PFSK-1 (cell line): ENCODE results near the gene RPLP2.

Source experiments
- FOXP2 ChIP-seq: optimal IDR thresholded peaks from 2 replicates; pipeline ENCODE3; 2011; ENCODE audit warnings: borderline replicate concordance, control low read depth, inconsistent platforms; ENCODE audit not compliant: insufficient read depth; ENCODE audit errors: extremely low read length, extremely low read depth
- POLR2AphosphoS5 ChIP-seq: IDR thresholded peaks from 2 replicates; pipeline ENCODE4 v1.6.1; 2012; ENCODE audit warnings: low read depth, mild to moderate bottlenecking, control low read depth, low read length, moderate library complexity
- SIN3A ChIP-seq: IDR thresholded peaks from 2 replicates; pipeline ENCODE4 v1.6.1; 2012; ENCODE audit warnings: mild to moderate bottlenecking, low read length, moderate library complexity, borderline replicate concordance; ENCODE audit not compliant: insufficient read depth
- TAF1 ChIP-seq: IDR thresholded peaks from 2 replicates; pipeline ENCODE4 v1.6.1; 2012; ENCODE audit warnings: low read length, control low read depth, borderline replicate concordance; ENCODE audit not compliant: insufficient read depth
- TF ChIP-seq, protein P1 (sequence below), 2 experiments: IDR thresholded peaks; 2 replicates each; pipeline versions ENCODE4 v1.6.1 to v1.8.0; 2011 to 2012; ENCODE audit warnings: low read depth in 2 of 2, low read length in 2 of 2, control low read depth in 1 of 2, inconsistent platforms in 1 of 2, mild to moderate bottlenecking in 1 of 2, moderate library complexity in 1 of 2; ENCODE audit not compliant: insufficient read depth in 1 of 2

The RPLP2 gene

DNA sequence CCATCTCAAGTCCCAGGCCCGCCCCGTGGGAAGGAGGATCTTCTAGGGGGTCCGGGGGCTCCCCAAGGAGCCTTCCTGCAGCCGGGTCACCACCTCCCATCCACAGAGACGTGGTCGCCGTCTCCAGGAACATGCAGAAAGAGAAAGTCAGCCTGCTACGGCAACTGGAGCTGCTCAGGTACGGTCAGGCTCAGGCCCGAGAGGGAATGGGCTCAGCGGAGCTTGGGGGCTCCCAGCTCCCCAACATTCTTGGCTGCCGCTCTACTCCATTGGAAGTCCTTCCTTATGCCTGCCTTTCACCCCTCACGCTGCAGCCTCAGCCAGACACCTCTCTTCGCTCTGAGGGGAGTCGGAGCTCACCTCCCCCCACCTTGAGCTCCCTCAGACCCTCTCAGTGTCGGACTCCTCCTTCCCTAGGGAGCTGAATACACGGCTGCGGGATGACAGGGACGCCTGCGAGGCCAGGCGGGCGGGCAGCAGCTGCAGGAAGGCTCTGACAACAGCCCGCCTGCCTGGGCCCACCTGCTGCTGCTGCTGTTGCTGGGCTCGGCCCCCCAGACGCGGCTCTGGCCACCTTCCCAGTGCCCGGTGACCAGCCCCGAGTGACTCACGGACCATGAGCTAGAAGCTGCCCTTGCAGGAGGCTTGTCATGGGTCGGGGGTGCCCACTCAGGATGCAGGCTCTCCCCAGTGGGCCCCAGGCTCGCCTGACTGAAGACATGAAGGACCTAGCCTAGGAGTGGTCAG lies 21.5 kb downstream of the RPLP2 start:
- TF ChIP-seq SIN3A (no peak), POLR2AphosphoS5 (no peak), FOXP2 (no peak)
- TF ChIP-seq, protein P1, sequence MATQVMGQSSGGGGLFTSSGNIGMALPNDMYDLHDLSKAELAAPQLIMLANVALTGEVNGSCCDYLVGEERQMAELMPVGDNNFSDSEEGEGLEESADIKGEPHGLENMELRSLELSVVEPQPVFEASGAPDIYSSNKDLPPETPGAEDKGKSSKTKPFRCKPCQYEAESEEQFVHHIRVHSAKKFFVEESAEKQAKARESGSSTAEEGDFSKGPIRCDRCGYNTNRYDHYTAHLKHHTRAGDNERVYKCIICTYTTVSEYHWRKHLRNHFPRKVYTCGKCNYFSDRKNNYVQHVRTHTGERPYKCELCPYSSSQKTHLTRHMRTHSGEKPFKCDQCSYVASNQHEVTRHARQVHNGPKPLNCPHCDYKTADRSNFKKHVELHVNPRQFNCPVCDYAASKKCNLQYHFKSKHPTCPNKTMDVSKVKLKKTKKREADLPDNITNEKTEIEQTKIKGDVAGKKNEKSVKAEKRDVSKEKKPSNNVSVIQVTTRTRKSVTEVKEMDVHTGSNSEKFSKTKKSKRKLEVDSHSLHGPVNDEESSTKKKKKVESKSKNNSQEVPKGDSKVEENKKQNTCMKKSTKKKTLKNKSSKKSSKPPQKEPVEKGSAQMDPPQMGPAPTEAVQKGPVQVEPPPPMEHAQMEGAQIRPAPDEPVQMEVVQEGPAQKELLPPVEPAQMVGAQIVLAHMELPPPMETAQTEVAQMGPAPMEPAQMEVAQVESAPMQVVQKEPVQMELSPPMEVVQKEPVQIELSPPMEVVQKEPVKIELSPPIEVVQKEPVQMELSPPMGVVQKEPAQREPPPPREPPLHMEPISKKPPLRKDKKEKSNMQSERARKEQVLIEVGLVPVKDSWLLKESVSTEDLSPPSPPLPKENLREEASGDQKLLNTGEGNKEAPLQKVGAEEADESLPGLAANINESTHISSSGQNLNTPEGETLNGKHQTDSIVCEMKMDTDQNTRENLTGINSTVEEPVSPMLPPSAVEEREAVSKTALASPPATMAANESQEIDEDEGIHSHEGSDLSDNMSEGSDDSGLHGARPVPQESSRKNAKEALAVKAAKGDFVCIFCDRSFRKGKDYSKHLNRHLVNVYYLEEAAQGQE (IDR thresholded peaks at IDR 0.05; ENCODE audit: insufficient read depth in 1 of 2, low read depth in 2 of 2, low read length in 2 of 2): no peak

DNA sequence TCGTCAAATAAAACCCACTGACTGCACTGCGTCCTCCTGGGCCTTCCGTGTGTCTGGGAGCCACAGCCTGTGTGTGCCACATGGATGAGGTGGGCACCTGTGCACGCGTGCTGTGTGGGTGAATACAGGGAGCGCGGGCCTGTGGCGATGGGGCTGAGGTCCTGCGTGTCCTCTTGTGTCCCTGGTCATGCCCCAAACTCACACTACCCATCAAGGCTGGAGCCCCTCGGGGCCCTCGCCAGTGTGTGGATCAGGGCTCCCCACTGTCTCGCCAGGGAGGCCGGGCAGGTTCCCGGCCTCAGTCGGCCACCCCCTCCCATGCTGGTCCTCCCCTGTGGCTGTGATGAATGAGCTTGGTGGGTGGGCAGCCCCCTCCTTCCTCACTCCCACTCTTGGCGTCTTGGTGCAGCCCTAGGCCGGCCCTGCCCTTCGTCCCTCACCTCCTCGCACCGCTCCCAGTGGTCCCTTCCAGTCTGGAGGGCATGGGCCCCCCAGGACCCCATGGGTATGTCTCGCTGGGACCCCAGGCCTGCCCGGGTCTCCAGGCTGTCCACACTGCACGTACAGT lies 22.3 kb downstream of the RPLP2 start:
- no peak for TF ChIP-seq SIN3A
- no peak for TF ChIP-seq TAF1
- TF ChIP-seq FOXP2: no peak
- TF ChIP-seq POLR2AphosphoS5: no peak

DNA sequence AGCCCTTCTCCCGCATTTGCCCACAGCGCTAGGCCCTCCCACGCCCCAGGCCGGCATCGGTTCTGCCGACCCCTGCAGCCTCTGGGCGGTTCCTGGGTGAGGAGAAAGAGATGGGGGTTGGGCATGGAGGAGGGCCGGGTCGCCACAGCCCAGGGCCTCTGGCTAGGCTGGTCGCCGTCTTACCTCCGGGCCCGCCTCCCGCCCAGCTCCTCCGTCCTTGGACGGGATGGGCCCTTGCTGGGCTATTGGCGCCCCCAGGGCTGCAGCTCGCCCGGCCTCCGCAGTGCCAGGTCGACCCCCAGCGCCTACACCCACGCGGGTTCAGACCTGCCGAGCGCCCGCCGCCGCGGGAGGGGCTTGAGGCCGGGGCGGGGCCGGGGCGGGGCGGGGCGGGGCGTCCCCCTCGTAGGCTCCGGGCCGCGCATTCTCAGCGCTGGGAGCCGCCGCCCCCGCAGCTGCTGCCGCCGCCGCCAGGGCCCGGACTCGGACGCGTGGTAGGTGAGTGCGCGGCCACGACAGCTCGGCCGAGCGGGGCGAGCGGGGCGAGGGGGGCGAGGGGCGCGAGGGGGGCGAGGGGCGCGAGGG lies 22.9 kb downstream of the RPLP2 start, which contains the start of gene CD151:
CD151 (plus strand) TSS at position 424 of the 585 bp plus-strand sequence. CDS start 3,118 bp downstream, outside the sequence.
- TF ChIP-seq POLR2AphosphoS5 (peak; percentile 58), SIN3A (no peak), FOXP2 (no peak), TAF1 (0 out of 2 replicates have a peak, but pooled peaks have one; percentile 32)
- TF ChIP-seq, protein P1 (IDR thresholded peaks at IDR 0.05; ENCODE audit: insufficient read depth in 1 of 2, low read depth in 2 of 2, low read length in 2 of 2): no peak

DNA sequence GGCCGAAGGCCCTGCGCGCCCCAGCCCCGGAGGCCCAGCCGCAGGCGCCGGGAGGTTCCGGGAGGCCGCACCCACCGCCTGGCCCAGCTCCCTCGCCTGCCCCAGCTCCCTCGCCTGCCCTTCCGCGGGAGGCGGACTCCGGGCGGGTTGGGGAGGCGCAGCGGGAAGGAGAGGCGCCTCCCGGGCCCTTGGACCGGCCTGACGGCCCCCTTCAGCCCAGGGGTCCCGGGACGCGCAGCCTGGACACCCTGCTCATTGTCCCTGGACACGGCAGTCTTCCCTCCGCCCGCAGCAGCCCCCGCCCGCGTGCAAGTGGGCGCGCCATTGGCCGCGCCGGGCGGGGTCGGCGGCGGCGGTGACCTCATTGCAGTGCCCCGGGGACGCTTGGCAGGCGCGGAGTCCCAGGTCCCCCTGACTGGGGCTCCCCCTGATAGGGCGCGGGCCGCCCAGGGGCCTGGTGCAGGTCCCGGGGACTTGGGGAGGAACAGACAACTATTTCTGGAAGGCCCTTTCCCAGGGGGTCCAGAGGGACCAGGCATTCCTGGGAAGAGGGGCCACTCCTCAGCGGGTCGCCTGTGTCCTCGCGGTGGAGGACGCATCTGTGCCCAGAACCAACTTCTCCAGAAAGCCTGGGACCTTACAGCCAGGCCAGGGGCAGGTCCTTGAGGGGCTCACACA lies 23.5 kb downstream of the RPLP2 start:
- no peak for TF ChIP-seq POLR2AphosphoS5
- no peak for TF ChIP-seq FOXP2
- no peak; the same call in 1 of the 2 replicates for TF ChIP-seq SIN3A

DNA sequence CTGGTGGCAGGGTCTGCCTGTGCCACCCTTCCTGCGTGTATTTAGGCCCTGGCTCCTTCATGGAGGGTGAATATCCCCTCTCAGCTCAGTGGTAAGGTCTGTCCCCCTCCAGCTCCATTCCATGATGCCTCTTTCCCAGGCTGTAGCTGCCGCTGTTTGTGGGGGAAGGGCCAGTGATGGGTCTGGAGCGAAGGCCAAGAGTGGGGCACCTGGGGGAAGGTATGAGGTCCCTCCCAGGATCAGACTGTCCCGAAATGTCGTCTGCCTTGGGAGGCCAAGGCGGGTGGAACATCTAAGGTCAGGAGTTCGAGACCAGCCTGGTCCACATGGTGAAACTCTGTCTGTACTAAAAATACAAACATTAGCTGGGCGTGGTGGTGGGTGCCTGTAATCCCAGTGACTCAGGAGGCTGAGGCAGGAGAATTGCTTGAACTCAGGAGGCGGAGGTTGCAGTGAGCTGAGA lies 24.1 kb downstream of the RPLP2 start:
- no peak for TF ChIP-seq POLR2AphosphoS5
- TF ChIP-seq TAF1: no peak
- TF ChIP-seq, protein P1 (IDR thresholded peaks at IDR 0.05; ENCODE audit: insufficient read depth in 1 of 2, low read depth in 2 of 2, low read length in 2 of 2): no peak
- TF ChIP-seq SIN3A: no peak
- TF ChIP-seq FOXP2: no peak
